HG02973 (cell line): ENCODE results near the gene LONP1.

Source experiments
- ATAC-seq: cut with Tn5 transposase; IDR thresholded peaks from one replicate; pipeline ENCODE4 v1.9.1; 2021; ENCODE audit warnings: moderate library complexity; ENCODE audit not compliant: unreplicated experiment

LONP1 gene

DNA sequence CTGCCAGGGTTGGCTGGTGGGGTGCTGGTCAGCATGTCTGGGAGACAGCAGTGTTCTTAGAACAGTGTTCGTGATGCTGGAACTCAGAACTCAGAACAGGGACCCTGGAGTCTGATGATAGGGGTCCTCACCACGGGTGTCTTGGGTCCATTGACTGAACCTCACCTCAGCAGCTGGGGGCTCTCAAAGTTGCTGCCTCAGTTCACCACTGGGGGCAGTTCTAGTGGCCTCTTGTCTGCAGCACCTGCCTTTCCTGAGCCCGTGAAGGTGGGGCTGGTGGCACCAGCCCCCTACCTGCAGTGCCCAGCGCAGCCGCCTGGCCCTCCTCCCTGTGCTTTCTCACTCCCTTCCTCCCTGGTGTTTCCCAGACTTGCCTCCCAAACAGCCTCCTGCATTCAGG is 68.6 kb downstream of the LONP1 start:
- ATAC-seq = no peak

DNA sequence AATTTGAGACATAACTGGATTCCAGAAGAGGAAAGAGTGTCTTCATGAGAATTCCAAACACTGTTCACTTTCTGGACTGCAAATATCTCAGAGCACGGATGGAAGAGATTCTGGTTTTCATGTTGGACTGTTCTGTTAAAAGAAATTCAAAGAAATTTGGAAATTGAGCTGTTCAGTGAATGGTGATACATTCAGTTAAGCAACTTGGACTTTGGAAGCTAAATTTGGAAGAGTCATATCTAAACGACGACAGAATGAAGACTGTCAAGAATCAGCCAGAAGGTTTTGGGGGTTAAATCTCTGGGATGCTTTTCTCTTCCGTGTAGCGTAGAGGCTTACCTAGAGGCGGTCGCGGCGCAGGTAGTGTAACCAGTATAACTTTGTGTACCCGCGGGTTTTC is 71.5 kb downstream of the LONP1 start:
- ATAC-seq = no peak

DNA sequence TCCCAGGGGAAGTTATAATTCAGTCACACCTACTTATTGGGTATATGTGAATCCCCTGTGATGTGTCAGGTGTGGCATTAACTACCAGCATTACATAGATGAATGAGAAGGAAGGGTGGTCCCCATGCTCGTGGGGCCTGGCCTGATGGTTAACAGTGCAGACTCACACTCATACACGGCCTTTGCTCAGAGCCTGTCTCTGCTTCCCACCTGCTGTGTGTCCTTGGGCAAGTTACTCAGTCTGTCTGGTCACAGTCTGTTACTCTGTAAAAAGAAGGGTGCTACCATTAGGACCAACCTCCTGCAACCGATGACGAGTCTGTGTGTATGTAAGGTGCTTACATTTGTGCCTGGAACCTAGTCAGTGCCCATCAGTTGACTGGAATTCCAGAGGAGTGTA is 73.2 kb downstream of the LONP1 start:
- no peak for ATAC-seq

DNA sequence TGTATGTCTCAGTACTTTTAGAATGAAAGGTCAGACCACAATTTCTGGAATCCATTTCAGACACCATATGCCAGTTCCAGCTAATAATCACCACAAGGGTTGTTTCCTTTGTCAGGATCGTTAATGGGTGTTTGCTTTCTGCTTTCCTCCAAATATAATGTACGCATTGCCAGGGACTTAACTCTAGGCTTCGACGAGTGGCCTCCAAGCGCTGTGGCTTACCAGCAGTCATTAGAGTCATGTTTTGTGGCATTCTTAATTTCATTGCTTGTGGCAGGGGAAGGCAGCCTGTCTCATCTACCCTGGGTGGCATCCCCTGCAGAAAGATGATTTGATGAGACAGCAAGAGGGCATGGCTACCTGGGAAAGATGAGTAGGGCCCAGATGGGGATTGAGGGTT is 74.5 kb downstream of the LONP1 start:
- ATAC-seq = no peak

DNA sequence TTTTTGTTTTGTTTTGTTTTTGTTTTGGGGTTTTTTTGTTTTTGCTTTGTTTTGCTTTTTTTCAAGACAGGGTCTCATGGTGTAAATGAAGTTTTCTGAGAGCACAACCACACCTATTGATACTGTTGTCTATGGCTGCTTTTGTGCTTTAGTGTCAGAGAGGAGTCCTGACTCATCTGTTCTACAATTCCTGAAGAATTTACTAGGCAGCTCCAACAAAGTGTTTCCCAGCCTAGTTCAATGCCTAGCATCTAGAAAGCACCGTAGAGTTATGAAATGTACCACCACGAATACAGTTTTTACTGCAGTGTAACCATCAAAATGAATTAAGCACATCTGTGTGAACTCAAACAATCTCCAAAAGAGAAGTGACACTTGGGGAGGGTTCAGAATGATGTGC is 75.9 kb downstream of the LONP1 start:
- ATAC-seq = no peak

DNA sequence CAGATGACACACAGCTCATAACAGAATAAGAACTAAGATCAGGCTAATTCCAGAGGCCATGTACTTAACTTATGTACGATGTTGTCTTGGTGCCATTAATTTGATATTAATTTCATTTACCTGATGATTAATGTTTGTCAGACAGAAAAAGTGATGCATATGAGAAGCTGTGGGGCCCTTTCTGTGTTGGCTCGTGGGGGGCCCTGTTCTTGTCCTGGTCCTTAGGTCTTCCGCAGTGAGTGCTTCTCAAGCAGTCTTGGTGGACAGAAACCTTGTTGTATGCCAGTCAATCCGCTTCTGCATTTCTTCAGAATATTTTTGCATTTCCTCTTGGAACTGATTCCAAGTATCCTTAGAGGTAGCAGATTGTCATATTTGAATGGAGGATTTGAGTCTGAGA is 76.9 kb downstream of the LONP1 start:
- ATAC-seq = no peak

DNA sequence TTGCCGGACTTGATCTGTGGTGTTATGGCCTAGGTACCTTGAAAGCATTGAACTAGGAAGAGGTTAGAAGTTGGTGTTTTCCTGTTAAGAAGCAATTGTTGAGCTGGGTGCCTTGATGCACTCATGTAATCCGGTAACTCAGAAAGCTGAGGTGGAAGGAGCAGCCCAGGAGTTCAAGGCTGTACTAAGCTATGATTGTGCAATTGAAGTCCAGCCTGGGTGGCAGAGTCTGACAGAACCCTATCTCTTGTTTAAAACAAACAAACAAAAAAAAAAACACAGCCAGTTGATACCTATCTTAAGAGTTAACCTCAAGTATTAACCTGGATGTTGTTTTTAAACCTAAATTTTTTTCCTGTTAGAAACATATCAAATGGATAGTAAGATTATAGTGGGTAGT is 77.7 kb downstream of the LONP1 start:
- ATAC-seq = no peak
